A549 (cell line): ENCODE measurements around the gene IL21R. TPM values are rescaled to one million over a fixed set of nuclear protein-coding genes. Genes with fewer than 3 reads are reported as not detected.

Source experiments
- ATAC-seq, 2 experiments: fragments of 200-7000 bp in 1 of 2; fragments of >200 bp in 1 of 2; cut with Nextera tagmentation in 1 of 2; cut with Tn5 transposase in 1 of 2; 3 replicates each; pipeline versions ENCODE4 v1.8.0 to v1.9.1; 2018 to 2020; ENCODE audit warnings: mild to moderate bottlenecking in 1 of 2, moderate library complexity in 1 of 2
- CTCF ChIA-PET: fragments of 300-600 bp; sonication (Branson Sonifier 250); formaldehyde crosslinking; extraction: SDS; loops from one replicate; lab custom pipeline; 2021; ENCODE audit warnings: antibody characterized with exemption, inconsistent platforms; lab: Yijun Ruan, JAX
- POLR2A ChIA-PET: fragments of 350-600 bp; formaldehyde crosslinking; extraction: SDS; loops from one replicate; lab custom pipeline; 2021; ENCODE audit warnings: antibody characterized with exemption, inconsistent platforms; lab: Yijun Ruan, JAX
- DNase-seq, 2 experiments: peaks; one replicate each; pipeline versions ENCODE4 v3.0.0 to v3.0.0-alpha.2; 2011 to 2016; ENCODE audit warnings: low read depth in 1 of 2, low spot score in 1 of 2
- FAIRE-seq: peaks from 2 replicates; lab custom pipeline; 2011; peaks lifted over from hg19 to GRCh38; lab: Jason Lieb, UNC
- H3K27ac ChIP-seq, 2 experiments: fragments of >200 bp; sonication (Bioruptor Twin); formaldehyde crosslinking; 3 replicates each; pipeline ENCODE4 v1.5.1; 2016 to 2017
- H3K4me1 ChIP-seq: fragments of >200 bp; sonication (Bioruptor Twin); formaldehyde crosslinking; 3 replicates; pipeline ENCODE4 v1.6.1; 2016
- H3K4me2 ChIP-seq: fragments of >200 bp; sonication (Bioruptor Twin); formaldehyde crosslinking; 3 replicates; pipeline ENCODE4 v1.6.1; 2016
- H3K4me3 ChIP-seq: fragments of >200 bp; sonication (Bioruptor Twin); formaldehyde crosslinking; 3 replicates; pipeline ENCODE4 v1.5.1; 2016
- H3K9me3 ChIP-seq: fragments of >200 bp; sonication (Bioruptor Twin); formaldehyde crosslinking; 3 replicates; pipeline ENCODE4 v1.6.1; 2016
- FOSL2 ChIP-seq, 2 experiments: fragments of 450-650 bp in 1 of 2; fragments of >200 bp in 1 of 2; sonication (Bioruptor Twin) in 1 of 2; formaldehyde crosslinking; IDR thresholded peaks; 2 replicates each; pipeline versions ENCODE4 v1.5.0 to v1.6.1; 2016 to 2020; ENCODE audit warnings: mild to moderate bottlenecking in 1 of 2, moderate library complexity in 1 of 2
- HOXB5 ChIP-seq: fragments of 250-450 bp; sonication (Bioruptor Pico); IDR thresholded peaks from 2 replicates; pipeline ENCODE4 v1.5.0; 2020; ENCODE audit warnings: mild to moderate bottlenecking, moderate library complexity
- JUNB ChIP-seq: fragments of >200 bp; sonication (Bioruptor Twin); formaldehyde crosslinking; IDR thresholded peaks from 2 replicates; pipeline ENCODE4 v1.6.1; 2016
- KDM1A ChIP-seq: fragments of 200-600 bp; sonication (generic); IDR thresholded peaks from 2 replicates; pipeline ENCODE4 v1.6.1; 2016; ENCODE audit warnings: low read depth, mild to moderate bottlenecking
- MAFK ChIP-seq: fragments of 450-650 bp; IDR thresholded peaks from 2 replicates; pipeline ENCODE4 v1.6.1; 2014; ENCODE audit not compliant: partially characterized antibody
- MAX ChIP-seq: IDR thresholded peaks from 2 replicates; pipeline ENCODE4 v1.6.1; 2012
- MAZ ChIP-seq: fragments of 150-350 bp; IDR thresholded peaks from 2 replicates; pipeline ENCODE4 v1.6.1; 2014; ENCODE audit warnings: antibody characterized with exemption, low read depth, low read length, borderline replicate concordance
- MYC ChIP-seq: IDR thresholded peaks from 2 replicates; pipeline ENCODE4 v1.6.1; 2012; ENCODE audit warnings: mild to moderate bottlenecking, inconsistent platforms, low read length, improper control_type of control experiment, borderline replicate concordance
- NFE2L2 ChIP-seq: fragments of 150-350 bp; conservative IDR thresholded peaks from 2 replicates; pipeline ENCODE4 v1.6.1; 2014; ENCODE audit warnings: low read length
- POLR2A ChIP-seq: IDR thresholded peaks from 2 replicates; pipeline ENCODE4 v1.6.1; 2012; ENCODE audit warnings: mild to moderate bottlenecking, low read length
- REST ChIP-seq: fragments of 200-600 bp; sonication (generic); IDR thresholded peaks from 2 replicates; pipeline ENCODE4 v1.6.1; 2016; ENCODE audit warnings: antibody characterized with exemption, mild to moderate bottlenecking, moderate library complexity
- SMC3 ChIP-seq: fragments of >200 bp; sonication (Bioruptor Twin); formaldehyde crosslinking; IDR thresholded peaks from 3 replicates; pipeline ENCODE4 v1.6.1; 2018; ENCODE audit warnings: inconsistent platforms
- TFCP2L1 ChIP-seq: fragments of 250-450 bp; sonication (Bioruptor Pico); IDR thresholded peaks from 2 replicates; pipeline ENCODE4 v1.5.0; 2021; ENCODE audit warnings: mild to moderate bottlenecking
- ZC3H11A ChIP-seq: fragments of 450-650 bp; IDR thresholded peaks from 2 replicates; pipeline ENCODE4 v1.6.1; 2014; ENCODE audit warnings: antibody characterized with exemption, mild to moderate bottlenecking
- ZFP36 ChIP-seq: fragments of 450-650 bp; IDR thresholded peaks from 2 replicates; pipeline ENCODE4 v1.6.1; 2014; ENCODE audit warnings: borderline replicate concordance; ENCODE audit not compliant: partially characterized antibody
- WGBS: methylation state at CpG from one replicate; pipeline ENCODE4 v1.1.6; 2017; ENCODE audit errors: missing lambda C conversion rate; 5-methylcytosine and 5-hydroxymethylcytosine counted together
- polyA plus RNA-seq, 4 experiments: library from polyadenylated mRNA; depleted of rRNA in 3 of 4; stranded (reverse); fragments of >200 nt; fragmentation: RNase III in 1 of 4; extraction: RNeasy Plus Mini Kit Qiagen cat#74134 plus additional on column Dnase treatment in 1 of 4; gene quantifications; 2 replicates in 3 of 4; 3 replicates in 1 of 4; pipeline ENCODE4 v1.2.3, GENCODE V29; 2011 to 2017

IL21R gene
- polyA plus RNA-seq, 2 of the 4 experiments (the other 2 are of a cell fraction) = 0.04 to 0.09 TPM

- Histone ChIP-seq H3K27ac (no peak overlapping the region), H3K4me1 (no peaks in the 10 kb centered on the region), H3K4me3 (no peak overlapping the region), H3K9me3 (no peaks in the 10 kb centered on the region), H3K4me2 (no peak overlapping the region)
- CTCF ChIA-PET = interaction anchor here (0.6 to 2.7 kb wide), 5 partner anchors 8 to 351 kb away, joined by 3 to 15 read pairs (median 4); no protein-coding TSS in a partner anchor
- FAIRE-seq = no peak
- ATAC-seq = no peak
- WGBS = 80% methylated on average over 13 of the region's 20 CpGs
- no peak for TF ChIP-seq POLR2A
- TF ChIP-seq MYC = no peak
- TF ChIP-seq REST = no peak
- no peak for TF ChIP-seq NFE2L2
- TF ChIP-seq KDM1A = no peak
- TF ChIP-seq JUNB = no peak
- DNase-seq = no peak
- POLR2A ChIA-PET = no interaction called here
These were observed 58.9 kb downstream of the IL21R start for GRCh38 chr16:27460663-27461482.

- no peak overlapping the region for H3K4me2 ChIP-seq
- DNase-seq = no peak
- no peak overlapping the region for H3K4me3 ChIP-seq
- FAIRE-seq = no peak
- TF ChIP-seq FOSL2 (IDR thresholded peaks at IDR 0.05) (no peak), FOSL2 (CRISPR knock-in tag; IDR thresholded peaks at IDR 0.05) (no peak), ZFP36 (no peak), MAX (no peak), TFCP2L1 (CRISPR knock-in tag) (no peak), MAFK (no peak), ZC3H11A (no peak), KDM1A (no peak), REST (no peak), MAZ (no peak), SMC3 (no peak), HOXB5 (CRISPR knock-in tag) (no peak)
- no peak for ATAC-seq
- ChIA-PET CTCF (interaction anchor here (0.5 to 2.0 kb wide), 6 partner anchors 8 to 1894 kb away, joined by 3 to 8 read pairs (median 4); no protein-coding TSS in a partner anchor), POLR2A (interaction anchor here (0.5 kb wide), 1 partner anchor 225 kb away, joined by 3 read pairs; no protein-coding TSS in a partner anchor)
- H3K9me3 ChIP-seq = no peaks in the 10 kb centered on the region
- H3K4me1 ChIP-seq = no peaks in the 10 kb centered on the region
- no peak overlapping the region for H3K27ac ChIP-seq
- WGBS = 85% methylated on average over 16 of the region's 16 CpGs
These were observed 59.7 kb downstream of the IL21R start for GRCh38 chr16:27461483-27462171.
